Measurements from ENCODE around the gene SRRD.

GRCh38 chr22:26477341-26477731 is 6.3 kb upstream of the SRRD start:
- TF ChIP-seq EZH2 (IDR thresholded peaks at IDR 0.05; ENCODE audit: insufficient read depth, poor library complexity, severe bottlenecking) (no peak), EZH2phosphoT487 (IDR thresholded peaks at IDR 0.05; ENCODE audit: insufficient read depth, low read depth) (no peak)
